Neural progenitor cell (in vitro differentiated cells): ENCODE measurements around the gene CYBC1.

Experiments
- CTCF ChIP-seq: fragments of 200-600 bp; sonication (generic); IDR thresholded peaks from 2 replicates; pipeline ENCODE4 v1.5.1; 2017; ENCODE audit warnings: antibody characterized with exemption, mild to moderate bottlenecking
- EZH2phosphoT487 ChIP-seq: fragments of 200-600 bp; sonication (generic); IDR thresholded peaks from 2 replicates; pipeline ENCODE4 v1.6.1; 2017; ENCODE audit warnings: antibody characterized with exemption

DNA sequence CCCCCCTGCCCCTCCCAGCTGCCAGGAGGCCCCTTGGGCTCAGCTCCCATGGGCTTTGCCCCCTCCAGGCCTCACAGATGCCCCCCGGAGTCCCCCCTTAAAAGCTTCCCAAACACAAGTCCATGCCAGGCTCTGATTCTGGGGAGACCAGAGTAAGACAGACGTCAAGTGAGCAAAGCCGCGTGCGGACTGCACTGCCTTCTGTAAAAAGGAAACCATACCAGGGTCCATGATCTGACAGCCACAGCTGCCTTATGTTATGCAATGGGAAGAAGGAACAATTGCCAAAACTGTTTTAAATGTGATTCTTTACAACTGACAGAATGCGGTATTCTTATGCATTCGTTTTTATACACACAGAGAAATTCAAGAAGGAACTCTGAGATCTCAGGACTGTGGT, 50.3 kb downstream of the CYBC1 start:
- TF ChIP-seq CTCF, result no peak
- no peak for TF ChIP-seq EZH2phosphoT487
